HCT116 (cell line): ENCODE results near the gene KLK7. TPM values are rescaled to one million over a fixed set of nuclear protein-coding genes. Genes with fewer than 3 reads are reported as not detected.

Experiments used
- ATAC-seq: fragments of 200-7000 bp; cut with Tn5 transposase; 2 replicates; pipeline ENCODE4 v1.9.1; 2020; ENCODE audit warnings: mild to moderate bottlenecking, moderate library complexity
- BruUV-seq: library from RNA; stranded (reverse); fragments of 400-500 nt; replicated peaks from 2 replicates; lab custom pipeline; 2021; lab: Mats Ljungman, UMichigan
- CTCF ChIA-PET: fragments of 300-600 bp; sonication (Branson Sonifier 250); formaldehyde crosslinking; loops from one replicate; lab custom pipeline; 2021; ENCODE audit warnings: antibody characterized with exemption; lab: Charles Lee
- POLR2A ChIA-PET: fragments of 300-600, 350-600 bp; sonication (Branson Sonifier 250); formaldehyde crosslinking; loops from one replicate; lab custom pipeline; 2021; ENCODE audit warnings: antibody characterized with exemption; lab: Charles Lee
- RAD21 ChIA-PET, 2 experiments: fragments of 300-600 bp; sonication (Branson Sonifier 250); formaldehyde crosslinking; loops; one replicate each; lab custom pipeline; 2023; ENCODE audit warnings: low total read pairs in 2 of 2; ENCODE audit not compliant: uncharacterized antibody in 2 of 2, unreplicated experiment in 2 of 2, low non-redundant PET in 1 of 2; lab: Charles Lee
- DNase-seq: peaks from one replicate; pipeline ENCODE4 v3.0.0-alpha.2; 2010; ENCODE audit warnings: low read depth, low spot score
- H2AFZ ChIP-seq: fragments of 200-600 bp; shearing (Covaris generic), sonication (generic); 2 replicates; pipeline ENCODE4 v1.6.1; 2017; ENCODE audit warnings: low read depth, mixed run types, mixed read lengths, antibody characterized with exemption, low read length; ENCODE audit not compliant: poor library complexity, severe bottlenecking
- H3K27ac ChIP-seq: 2 replicates; pipeline ENCODE4 v1.5.1; 2012; ENCODE audit warnings: low read depth, low read length
- H3K27me3 ChIP-seq: fragments of 200-600 bp; sonication (generic); 2 replicates; pipeline ENCODE4 v1.6.1; 2016; ENCODE audit warnings: mixed run types, low read length, mixed read lengths; ENCODE audit not compliant: insufficient read depth
- H3K36me3 ChIP-seq, 2 experiments: fragments of 200-500 bp in 1 of 2; fragments of 200-600 bp in 1 of 2; sonication (Bioruptor generic) in 1 of 2; sonication (generic) in 1 of 2; 2 replicates each; pipeline versions ENCODE4 v1.5.1 to v1.6.1; 2014 to 2016; ENCODE audit warnings: low read length in 2 of 2, inconsistent platforms in 1 of 2, mixed read lengths in 1 of 2, mixed run types in 1 of 2; ENCODE audit not compliant: insufficient read depth in 2 of 2, control insufficient read depth in 1 of 2
- H3K4me1 ChIP-seq, 2 experiments: fragments of 200-600 bp in 1 of 2; sonication (generic) in 1 of 2; 2 replicates each; pipeline versions ENCODE4 v1.5.1 to v1.6.1; 2012 to 2017; ENCODE audit warnings: low read length in 2 of 2, inconsistent platforms in 1 of 2, mild to moderate bottlenecking in 1 of 2, mixed read lengths in 1 of 2, mixed run types in 1 of 2, moderate library complexity in 1 of 2; ENCODE audit not compliant: insufficient read depth in 2 of 2, control insufficient read depth in 1 of 2
- H3K4me2 ChIP-seq: fragments of 200-600 bp; sonication (generic); 2 replicates; pipeline ENCODE4 v1.6.1; 2017; ENCODE audit warnings: mixed run types, low read length, mixed read lengths
- H3K4me3 ChIP-seq, 2 experiments: fragments of 200-600 bp in 1 of 2; sonication (generic) in 1 of 2; replicated peaks in 1 of 2; 2 replicates each; pipeline ENCODE4 v1.5.1; 2011 to 2016; ENCODE audit warnings: low read length in 2 of 2, control low read depth in 1 of 2, low read depth in 1 of 2, mild to moderate bottlenecking in 1 of 2, mixed read lengths in 1 of 2, mixed run types in 1 of 2
- H3K79me2 ChIP-seq: fragments of 200-600 bp; sonication (generic); 2 replicates; pipeline ENCODE4 v1.6.1; 2017; ENCODE audit warnings: mild to moderate bottlenecking, mixed run types, low read length, moderate library complexity, mixed read lengths; ENCODE audit not compliant: insufficient read depth
- H3K9ac ChIP-seq: fragments of 200-600 bp; sonication (generic); 2 replicates; pipeline ENCODE4 v1.6.1; 2016; ENCODE audit warnings: low read length, mixed read lengths
- H3K9me2 ChIP-seq: fragments of 200-600 bp; sonication (generic), shearing (Covaris generic); 2 replicates; pipeline ENCODE4 v1.6.1; 2017; ENCODE audit warnings: mixed run types, mild to moderate bottlenecking, moderate library complexity; ENCODE audit not compliant: insufficient read depth
- H3K9me3 ChIP-seq, 2 experiments: fragments of 200-500 bp in 1 of 2; fragments of 200-600 bp in 1 of 2; sonication (Bioruptor generic) in 1 of 2; sonication (generic) in 1 of 2; 2 replicates each; pipeline ENCODE4 v1.6.1; 2014 to 2017; ENCODE audit warnings: low read length in 2 of 2, mixed read lengths in 2 of 2, inconsistent platforms in 1 of 2, low read depth in 1 of 2, mild to moderate bottlenecking in 1 of 2, mixed run types in 1 of 2, moderate library complexity in 1 of 2; ENCODE audit not compliant: control insufficient read depth in 1 of 2, insufficient read depth in 1 of 2
- H4K20me1 ChIP-seq: fragments of 200-600 bp; sonication (generic), shearing (Covaris generic); 2 replicates; pipeline ENCODE4 v1.6.1; 2017; ENCODE audit warnings: mixed run types, mild to moderate bottlenecking, moderate library complexity; ENCODE audit not compliant: insufficient read depth
- ATF3 ChIP-seq: IDR thresholded peaks from 2 replicates; pipeline ENCODE4 v1.6.1; 2012
- CBX3 ChIP-seq: IDR thresholded peaks from 2 replicates; pipeline ENCODE4 v1.6.1; 2012; ENCODE audit warnings: low read depth
- EGR1 ChIP-seq: IDR thresholded peaks from 2 replicates; pipeline ENCODE4 v1.6.1; 2012; ENCODE audit warnings: low read depth
- ELF1 ChIP-seq: IDR thresholded peaks from 2 replicates; pipeline ENCODE4 v1.6.1; 2012; ENCODE audit warnings: low read depth, borderline replicate concordance
- EZH2 ChIP-seq: fragments of 200-600 bp; sonication (generic); IDR thresholded peaks from 2 replicates; pipeline ENCODE4 v1.6.1; 2017; ENCODE audit warnings: antibody characterized with exemption, mixed run types
- EZH2phosphoT487 ChIP-seq: fragments of 200-600 bp; IDR thresholded peaks from 2 replicates; pipeline ENCODE4 v1.6.1; 2018; ENCODE audit warnings: antibody characterized with exemption, borderline replicate concordance
- FOSL1 ChIP-seq: IDR thresholded peaks from 2 replicates; pipeline ENCODE4 v1.6.1; 2012; ENCODE audit warnings: low read depth
- JUND ChIP-seq: IDR thresholded peaks from 2 replicates; pipeline ENCODE4 v1.6.1; 2012
- POLR2A ChIP-seq: IDR thresholded peaks from 2 replicates; pipeline ENCODE4 v1.7.0; 2011; ENCODE audit warnings: borderline replicate concordance; ENCODE audit not compliant: insufficient read depth, insufficient read length; ENCODE audit errors: extremely low read depth
- POLR2AphosphoS5 ChIP-seq: IDR thresholded peaks from 2 replicates; pipeline ENCODE4 v1.6.1; 2011; ENCODE audit warnings: mild to moderate bottlenecking, low read depth, low read length, moderate library complexity
- RAD21 ChIP-seq: IDR thresholded peaks from 2 replicates; pipeline ENCODE4 v1.6.1; 2012; ENCODE audit warnings: low read depth, mild to moderate bottlenecking
- SP1 ChIP-seq: IDR thresholded peaks from 2 replicates; pipeline ENCODE4 v1.6.1; 2012; ENCODE audit warnings: low read depth
- TCF7L2 ChIP-seq: IDR thresholded peaks from 2 replicates; pipeline ENCODE4 v1.7.0; 2011; ENCODE audit warnings: borderline replicate concordance, inconsistent platforms; ENCODE audit not compliant: insufficient read depth, insufficient read length; ENCODE audit errors: extremely low read depth
- ZBTB33 ChIP-seq: IDR thresholded peaks from 2 replicates; pipeline ENCODE4 v1.6.1; 2011; ENCODE audit warnings: mild to moderate bottlenecking, low read length, moderate library complexity; ENCODE audit not compliant: insufficient replicate concordance; ENCODE audit errors: extremely low read depth
- ZFX ChIP-seq: fragments of 450-650 bp; IDR thresholded peaks from 2 replicates; pipeline ENCODE4 v1.6.1; 2017
- intact Hi-C: fragments of 100-400 bp; cut with micrococcal nuclease; formaldehyde crosslinking; loops from 2 replicates; pipeline ENCODE4 v1.10.0; 2022
- total RNA-seq: library from RNA; stranded (reverse); gene quantifications from one replicate; pipeline ENCODE4 v1.2.1, GENCODE V29; 2021; ENCODE audit not compliant: unreplicated experiment

The KLK7 gene
- total RNA-seq, 1 experiment from 2014 or later, result 30.5 TPM

- TF ChIP-seq ZBTB33, result no peak
- TF ChIP-seq, all 23 proteins: peak for 8
These were observed 8.0 kb downstream of the KLK7 start (continued) for GRCh38 chr19:50975766-50976165.

- Histone ChIP-seq H3K79me2 (no peaks in the 10 kb centered on the region), H3K9ac (peak overlapping the region; percentile 19; the same call in 1 of the 2 replicates), H2AFZ (no peak overlapping the region), H3K27ac (no peak overlapping the region; the same call in 1 of the 2 replicates), H3K4me2 (peak overlapping the region; percentile 63; the same call in 1 of the 2 replicates), H3K4me1 (peaks cover 43 to 90% of the 10 kb centered on the region in 2 experiments), H3K9me2 (no peaks in the 10 kb centered on the region), H3K9me3 (no peaks in the 10 kb centered on the region), H3K36me3 (no peaks in the 10 kb centered on the region), H3K4me3 (no peak overlapping the region), H3K27me3 (no peaks in the 10 kb centered on the region), H4K20me1 (no peaks in the 10 kb centered on the region)
- ChIA-PET POLR2A (interaction anchor here (1.7 kb wide), 1 partner anchor 26 kb away, joined by 4 read pairs; the partner anchor contains the start of gene KLK8), CTCF (no interaction called here), RAD21 (no interaction called here)
- intact Hi-C loops, result no loop called here
- DNase-seq (no peak), ATAC-seq (no peak)
- BruUV-seq, result no TSS peak
- TF ChIP-seq RAD21, result no peak
- TF ChIP-seq EZH2, result no peak
- TF ChIP-seq ZBTB33, result no peak
- no peak for TF ChIP-seq CBX3
- TF ChIP-seq ATF3, result no peak
- no peak for TF ChIP-seq POLR2A
- TF ChIP-seq ELF1, result no peak
- no peak for TF ChIP-seq POLR2AphosphoS5
- no peak for TF ChIP-seq ZFX
- TF ChIP-seq EZH2phosphoT487, result no peak
- TF ChIP-seq TCF7L2, result no peak
- TF ChIP-seq JUND, result no peak
- no peak for TF ChIP-seq FOSL1
- TF ChIP-seq SP1, result no peak
- TF ChIP-seq EGR1, result no peak
These were observed 8.8 kb downstream of the KLK7 start for GRCh38 chr19:50974702-50975556.
